HG02870 (cell line): ENCODE data around the gene CRX.
"Not testable (repeated sequence)": the region's sequence is repeated elsewhere in the genome, so short reads cannot be mapped to it uniquely, and the experiment has no call there.

Source experiments
- ATAC-seq: cut with Tn5 transposase; IDR thresholded peaks from one replicate; pipeline ENCODE4 v1.9.1; 2021; ENCODE audit warnings: mild to moderate bottlenecking, moderate library complexity; ENCODE audit not compliant: unreplicated experiment

Gene CRX

DNA sequence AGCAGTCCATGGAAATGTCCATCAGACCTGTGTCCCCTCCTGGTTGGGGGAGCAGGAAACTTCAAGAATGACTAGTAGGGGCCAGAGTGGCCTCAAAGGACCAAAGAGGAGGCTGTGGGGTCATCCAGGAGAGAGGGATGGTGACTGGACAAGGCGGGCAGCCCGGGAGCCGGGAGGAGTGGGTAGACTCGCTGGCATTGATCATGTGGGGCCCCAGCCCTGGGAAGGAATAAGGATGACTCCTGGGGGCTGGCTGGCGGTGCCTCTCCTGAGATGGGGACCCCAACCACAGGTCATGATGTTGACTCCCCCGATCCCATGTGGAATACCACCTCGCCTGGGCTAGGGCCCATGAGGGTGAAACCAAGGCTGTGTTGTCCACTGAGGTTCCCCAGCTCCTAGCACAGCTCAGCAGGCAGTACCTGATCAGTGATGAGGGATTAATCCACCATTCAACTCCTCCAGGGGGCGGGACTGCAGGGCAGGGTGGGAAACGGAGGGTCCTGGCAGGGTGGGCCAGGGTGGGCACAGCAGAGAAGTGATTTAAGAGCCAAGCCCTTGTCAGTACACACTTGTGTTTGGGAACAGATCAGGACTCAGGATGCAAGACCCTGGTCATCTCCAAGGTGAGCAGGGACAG, 37.0 kb downstream of the CRX start, which contains the start of gene TPRX2:
TSS of gene TPRX2 (plus strand) at position 590 of the 640 bp plus-strand sequence. CDS start at position 602, 12 bp downstream.
- not testable (repeated sequence) for ATAC-seq

DNA sequence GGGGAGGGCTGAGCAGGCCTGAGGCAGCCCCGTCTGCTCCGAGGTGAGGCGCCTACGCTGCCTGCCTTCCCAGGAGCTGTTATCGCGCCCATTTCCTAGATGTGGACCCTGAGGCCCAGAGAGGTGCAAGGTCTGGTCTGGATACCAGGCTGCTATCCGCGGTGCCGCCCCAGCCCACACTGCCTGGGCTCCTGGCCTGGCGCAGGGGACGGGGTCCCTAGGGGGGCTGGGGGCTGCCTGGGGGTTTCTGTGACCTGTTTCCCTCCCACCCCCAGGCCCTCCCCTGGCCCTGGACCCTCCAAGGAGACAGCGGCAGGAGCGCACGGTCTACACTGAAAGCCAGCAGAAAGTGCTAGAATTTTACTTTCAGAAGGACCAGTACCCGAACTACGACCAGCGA, 38.1 kb downstream of the CRX start:
- not testable (repeated sequence) for ATAC-seq

DNA sequence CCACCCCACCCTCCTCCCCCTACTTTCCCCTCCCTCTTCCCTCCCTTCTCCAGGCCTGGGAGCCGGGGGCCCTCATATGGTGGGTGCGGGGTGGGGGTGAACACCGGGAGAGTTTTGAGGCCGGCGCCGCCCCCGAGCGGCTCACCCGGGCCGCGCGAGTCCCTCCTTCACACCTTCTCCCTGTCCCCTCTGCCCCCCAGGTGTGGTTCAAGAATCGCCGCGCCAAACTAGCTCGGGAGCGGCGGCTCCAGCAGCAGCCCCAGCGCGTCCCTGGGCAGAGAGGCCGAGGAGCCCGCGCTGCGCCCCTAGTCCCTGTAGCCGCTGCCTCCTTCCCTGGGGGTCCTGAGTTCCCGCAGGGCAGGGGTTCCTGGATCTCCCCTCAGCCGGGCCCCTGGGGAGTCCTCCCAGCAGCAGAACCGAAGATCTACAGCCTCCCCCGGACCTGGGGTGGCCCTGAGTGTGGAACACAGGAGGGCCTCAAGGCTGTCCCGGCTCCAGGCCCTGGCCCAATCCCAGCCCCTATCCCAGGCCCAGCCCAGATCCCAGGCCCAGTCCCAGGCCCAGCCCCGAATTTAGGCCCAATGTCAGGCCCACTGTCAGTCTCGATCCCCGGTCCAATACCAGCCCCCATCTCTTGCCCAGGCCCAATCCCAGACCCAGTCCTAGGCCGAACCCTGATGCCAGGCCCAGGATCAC, 39.0 kb downstream of the CRX start:
- no peak for ATAC-seq

DNA sequence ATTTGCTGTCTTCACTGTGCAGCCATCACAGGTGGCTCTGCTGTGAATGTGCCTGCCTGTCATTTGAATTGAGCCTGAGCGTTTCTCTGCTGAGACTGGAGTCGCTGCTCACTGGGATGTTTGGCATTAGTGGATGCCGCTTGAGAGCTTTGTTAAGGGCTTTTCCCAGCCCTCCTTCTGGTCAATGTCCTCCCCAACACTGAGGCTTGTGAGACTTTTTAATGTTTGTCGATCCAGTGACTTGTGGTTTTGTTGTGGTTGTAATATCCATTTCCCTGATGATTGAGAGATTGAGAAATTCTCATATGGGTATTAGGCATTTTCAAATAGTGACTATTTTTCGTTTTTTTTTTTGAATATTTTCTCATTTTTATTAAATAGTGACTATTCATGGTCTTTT, 39.9 kb downstream of the CRX start:
- ATAC-seq, result no peak

DNA sequence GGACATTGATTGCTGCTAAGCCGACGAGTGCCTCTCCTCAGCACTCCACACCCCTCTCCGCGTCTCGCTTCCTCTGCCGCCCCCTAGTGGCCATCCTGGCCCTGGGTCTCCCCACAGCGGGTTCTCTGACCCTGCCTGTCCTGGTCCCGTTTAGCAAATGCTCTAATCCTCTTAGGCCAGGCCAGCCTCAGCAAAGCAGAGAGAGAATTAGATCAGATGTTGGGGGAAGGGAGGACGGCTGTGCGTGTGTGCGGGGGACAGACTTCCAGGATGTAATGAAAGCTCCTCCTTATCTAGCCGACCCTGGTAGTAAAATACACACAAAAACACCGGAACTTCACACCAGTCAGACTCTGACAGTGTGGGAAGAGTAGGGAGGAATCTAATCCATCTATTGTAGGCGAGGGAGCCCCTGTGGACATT, 41.8 kb downstream of the CRX start:
- no peak for ATAC-seq

DNA sequence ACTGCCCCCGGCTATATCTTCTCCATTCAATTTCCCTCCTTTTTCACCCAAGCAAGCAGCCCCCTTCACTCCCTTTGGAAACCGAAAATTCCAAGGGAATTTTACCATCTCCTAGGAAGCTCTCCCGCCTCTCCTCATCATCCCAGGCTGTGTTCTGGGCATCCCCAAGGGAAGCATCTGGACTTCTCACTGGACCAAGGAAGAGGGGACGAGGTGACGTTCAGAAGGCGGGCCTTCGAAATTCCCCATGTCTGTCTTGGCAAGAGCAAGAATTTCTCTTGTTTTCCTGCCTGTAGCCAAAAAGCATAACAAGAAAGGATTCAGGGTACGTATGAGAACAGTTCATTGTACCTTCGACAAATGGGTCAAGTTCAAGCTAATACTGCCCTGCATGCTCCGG, 43.4 kb downstream of the CRX start:
- no peak for ATAC-seq

DNA sequence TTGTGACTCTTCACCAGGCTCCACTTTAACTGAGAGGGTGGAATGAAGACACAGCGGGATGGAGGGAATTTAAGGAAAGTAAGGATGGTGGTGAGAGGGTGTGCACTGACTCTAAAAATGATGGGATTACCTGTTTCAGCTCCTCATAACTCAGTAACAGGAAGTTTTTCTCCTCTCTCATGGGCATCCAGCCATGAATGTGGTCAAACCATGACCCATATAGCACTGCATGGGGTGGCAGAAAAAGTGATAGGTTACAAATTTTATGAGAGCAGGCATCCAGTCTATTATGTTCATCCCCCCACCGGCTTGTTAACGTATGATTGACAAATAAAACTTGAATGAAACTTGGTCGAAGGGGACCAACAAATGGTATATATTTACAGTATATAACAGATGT, 57.2 kb downstream of the CRX start:
- no peak for ATAC-seq

DNA sequence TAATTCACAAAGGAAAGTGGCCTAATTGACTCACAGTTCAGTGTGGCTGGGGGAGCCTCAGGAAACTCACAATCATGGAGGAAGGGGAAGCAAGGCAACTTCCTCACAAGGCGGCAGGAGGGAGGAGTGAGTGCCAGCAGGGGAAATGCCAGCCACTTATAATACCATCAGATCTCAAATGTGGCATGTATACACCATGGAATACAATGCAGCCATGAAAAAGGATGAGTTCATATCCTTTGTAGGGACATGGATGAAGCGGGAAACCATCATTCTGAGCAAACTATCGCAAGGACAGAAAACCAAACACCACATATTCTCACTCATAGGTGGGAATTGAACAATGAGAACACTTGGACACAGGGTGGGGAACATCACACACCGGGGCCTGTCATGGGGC, 57.6 kb downstream of the CRX start:
- not testable (repeated sequence) for ATAC-seq

DNA sequence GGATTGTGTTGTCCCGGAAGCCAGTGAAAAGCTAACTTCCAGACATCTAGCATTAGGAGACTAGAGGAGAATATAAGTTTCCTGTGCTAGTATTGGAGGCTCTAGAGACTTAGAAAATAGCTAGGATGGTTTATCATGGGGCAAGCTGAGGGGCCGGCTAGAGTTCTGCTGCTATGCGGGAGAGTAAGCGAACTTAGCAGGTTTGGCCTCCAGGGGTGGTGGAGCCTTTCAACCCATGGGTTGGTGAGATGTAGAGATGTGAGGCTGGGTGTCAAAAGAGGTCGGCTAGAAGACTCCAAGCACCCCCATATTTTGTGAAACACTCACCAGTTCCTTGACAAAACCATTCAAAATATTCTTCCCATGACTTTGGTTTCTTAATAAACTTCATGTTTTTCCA, 60.0 kb downstream of the CRX start:
- no peak for ATAC-seq

DNA sequence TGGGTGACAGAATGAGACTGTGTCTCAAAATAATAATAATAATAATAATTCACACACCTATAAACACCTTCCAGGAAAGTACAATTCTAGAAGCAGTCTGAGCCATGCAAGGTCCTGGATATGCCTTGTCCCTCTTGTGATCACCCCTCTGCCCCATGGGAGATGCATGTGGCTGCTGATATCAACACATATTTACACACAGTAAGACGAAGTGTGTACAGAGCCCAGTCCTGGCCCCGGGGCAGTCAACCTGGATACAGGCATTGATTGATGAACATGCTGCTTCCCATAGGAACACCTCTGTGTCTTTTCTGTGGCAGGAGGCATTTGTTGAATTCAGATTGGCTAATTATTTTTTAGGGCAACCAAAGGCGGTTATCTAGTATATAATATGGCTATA, 61.2 kb downstream of the CRX start:
- no peak for ATAC-seq

DNA sequence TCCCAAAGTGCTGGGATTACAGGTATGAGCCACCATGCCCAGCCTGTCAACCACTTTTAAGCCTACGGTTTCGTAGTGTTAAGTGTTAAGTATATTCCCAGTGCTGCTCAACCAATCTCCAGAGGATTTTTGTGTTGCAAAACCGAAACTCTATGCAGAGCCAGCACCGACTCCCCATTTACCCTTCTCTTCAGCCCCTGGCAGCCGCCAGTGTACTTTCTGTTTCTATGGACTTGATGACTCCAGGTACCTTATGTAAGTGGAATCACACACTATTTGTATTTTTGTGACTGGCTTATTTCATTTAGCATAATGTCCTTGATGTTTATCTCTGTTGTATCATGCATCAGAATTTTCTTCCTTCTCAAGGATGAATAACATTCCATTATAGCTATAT, 63.3 kb downstream of the CRX start:
- no peak for ATAC-seq

DNA sequence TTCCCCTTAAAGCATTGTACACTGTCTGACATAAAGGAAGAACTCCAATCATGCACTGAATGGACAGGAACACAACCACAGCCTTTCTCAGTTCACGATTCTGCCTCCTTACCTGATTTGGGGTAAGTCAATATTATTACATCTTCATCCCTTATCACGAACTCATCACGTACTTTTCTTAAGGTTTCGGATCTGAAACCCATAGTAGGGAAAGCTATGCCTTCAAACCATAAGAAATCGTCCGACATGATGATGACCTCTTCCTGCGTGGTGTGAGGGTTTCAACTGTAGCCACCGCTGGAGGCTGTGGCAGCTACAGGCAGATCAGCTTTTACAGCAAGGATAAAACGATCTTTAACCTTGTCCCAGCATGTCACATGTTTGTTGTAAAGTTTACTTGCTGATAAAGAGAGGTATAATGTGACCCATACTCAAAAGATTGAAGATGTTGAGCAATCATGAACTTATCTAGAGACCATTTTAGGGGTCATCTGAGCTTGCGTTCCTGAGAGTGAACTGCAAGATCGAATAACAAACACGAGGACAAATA, 64.3 kb downstream of the CRX start, which contains the start of gene SULT2A1:
TSS of gene SULT2A1 (minus strand) at position 306 of the 550 bp plus-strand sequence. CDS start at position 248, 58 bp downstream.
- ATAC-seq, result no peak

DNA sequence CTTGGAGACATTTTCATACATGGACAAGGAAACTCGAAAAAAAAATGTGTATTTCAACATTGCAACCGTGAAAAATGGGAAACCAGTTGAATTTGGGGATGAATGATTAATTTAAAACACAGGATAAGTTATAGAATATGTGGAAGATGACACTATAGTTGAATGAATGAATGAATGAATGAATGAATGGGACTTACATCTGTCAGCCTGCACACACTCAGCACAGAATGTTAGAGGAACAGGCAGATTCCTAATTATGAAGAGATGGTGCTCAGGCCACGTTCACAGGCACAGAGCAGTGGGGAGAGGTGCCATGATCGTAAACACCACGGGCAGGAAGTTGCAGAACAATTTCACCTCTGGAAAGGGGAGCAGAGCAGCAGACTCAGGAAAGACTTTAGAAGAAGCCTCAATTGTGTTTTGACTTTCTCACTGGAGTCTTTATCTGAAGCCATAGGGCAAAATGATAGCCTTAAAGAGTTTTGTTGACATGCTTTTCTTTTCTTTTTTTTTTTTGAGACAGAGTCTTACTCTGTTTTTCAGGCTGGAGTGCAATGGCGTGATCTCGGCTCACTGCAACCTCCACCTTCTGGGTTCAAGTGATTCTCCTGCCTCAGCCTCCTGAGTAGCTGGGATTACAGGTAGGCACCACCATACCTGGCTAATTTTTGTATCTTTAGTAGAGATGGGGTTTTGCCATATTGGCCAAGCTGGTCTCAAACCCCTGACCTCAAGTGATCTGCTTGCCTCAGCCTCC, 69.3 kb downstream of the CRX start:
- ATAC-seq, result no peak

DNA sequence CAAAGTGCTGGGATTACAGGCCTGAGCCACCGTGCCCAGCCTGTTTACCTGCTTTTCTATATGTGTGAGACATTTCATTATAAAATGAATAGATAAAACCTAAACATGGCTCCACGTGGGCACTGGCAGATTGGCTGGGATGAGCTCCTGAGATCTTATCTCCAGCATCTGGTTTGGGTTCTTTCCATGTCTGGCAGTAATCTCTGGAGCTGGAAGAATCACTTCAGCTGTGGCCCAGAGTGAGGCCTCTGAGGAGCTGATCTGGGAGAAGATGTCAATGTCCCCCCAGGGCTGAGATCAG, 69.8 kb downstream of the CRX start:
- ATAC-seq, result no peak

DNA sequence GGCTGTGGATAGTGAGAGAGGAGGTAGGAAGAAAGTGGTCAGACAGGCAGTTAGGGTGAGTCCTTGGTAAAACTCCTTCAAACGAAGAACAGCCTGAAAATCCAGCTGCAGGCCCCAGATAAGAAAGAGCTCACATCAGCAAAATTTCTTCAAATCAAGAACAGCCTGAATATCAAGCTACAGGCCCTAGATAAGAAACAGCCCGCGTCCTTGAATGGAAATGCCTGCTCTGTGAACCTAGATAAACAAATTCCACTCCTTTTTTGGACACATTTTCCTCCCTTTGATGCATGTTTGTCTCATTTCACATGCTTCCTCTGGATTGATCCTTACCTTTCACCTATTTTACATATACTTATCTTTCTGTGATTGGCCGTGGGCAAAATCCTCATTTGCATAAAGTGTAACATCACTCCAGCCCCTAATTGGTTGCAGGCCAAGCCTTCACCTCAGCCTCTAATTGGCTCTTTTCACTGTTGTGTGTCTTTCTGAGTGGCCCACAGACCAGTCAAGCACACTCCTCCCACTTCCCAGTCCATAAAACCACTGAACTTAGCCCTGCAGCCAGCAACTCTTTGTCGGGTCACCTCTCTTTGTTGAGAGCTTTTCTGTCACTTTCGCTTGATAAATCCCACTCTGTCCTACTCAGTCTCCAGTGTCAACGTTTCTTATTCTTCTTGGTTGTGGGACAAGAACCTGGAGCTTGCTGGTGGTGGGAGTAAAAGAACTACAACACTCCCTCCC, 70.4 kb downstream of the CRX start:
- no peak for ATAC-seq
